ENCODE results near the gene TLCD5.
A peak's percentile ranks its signal among the peaks of the same experiment; 100 is the strongest.

TLCD5 gene

GRCh38 chr11:120343429-120343828, 18.3 kb downstream of the TLCD5 start:
- Histone ChIP-seq H3K4me1 (peaks cover 36% of the 10 kb centered on the region), H3K9ac (no peak overlapping the region), H3K36me3 (no peaks in the 10 kb centered on the region), H3K27ac (no peak overlapping the region), H3K4me2 (no peak overlapping the region), H3K27me3 (peaks cover 75% of the 10 kb centered on the region), H3K9me3 (peaks cover 12% of the 10 kb centered on the region), H3K4me3 (no peak overlapping the region), H4K20me1 (peaks cover 100% of the 10 kb centered on the region)
- TF ChIP-seq Cebpa-rat (IDR thresholded peaks at IDR 0.05): no peak

DNA sequence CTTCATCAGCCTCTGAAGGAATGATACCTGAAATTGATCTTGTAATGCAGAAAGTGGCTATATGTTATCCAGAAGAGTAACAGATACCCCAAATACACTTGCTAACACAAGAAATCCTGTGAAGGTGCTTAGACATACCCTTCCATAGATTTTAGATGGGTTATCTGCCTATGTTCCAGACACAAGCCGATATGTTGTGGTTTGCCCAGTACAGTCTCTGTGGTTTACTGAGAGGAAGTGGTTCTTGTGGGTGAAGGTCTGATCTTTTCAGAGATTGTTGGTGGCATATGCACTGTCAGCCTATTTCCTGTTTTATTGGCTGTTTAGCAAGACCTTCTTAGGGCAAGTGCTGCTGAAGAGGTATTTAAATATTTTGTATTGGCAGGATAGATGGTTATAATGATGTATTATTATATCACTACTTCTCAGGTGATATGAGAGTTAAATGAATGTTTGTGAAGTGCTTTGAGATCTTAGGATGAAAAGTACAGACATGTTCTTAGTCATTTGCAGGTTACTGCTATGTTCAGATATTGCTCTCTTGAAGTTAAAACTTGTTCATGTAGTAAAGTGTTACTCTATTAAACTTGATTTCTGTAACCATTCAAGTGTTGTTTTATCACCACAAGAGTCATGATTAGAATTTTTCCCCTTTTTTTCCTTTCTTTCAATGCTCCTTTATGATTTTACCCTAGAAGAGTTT, 19.4 kb downstream of the TLCD5 start:
- no peak overlapping the region for H3K27ac ChIP-seq
- H3K9me3 ChIP-seq: peaks cover 12% of the 10 kb centered on the region
- no peak for TF ChIP-seq Cebpa-rat (IDR thresholded peaks at IDR 0.05)
- H3K36me3 ChIP-seq: no peaks in the 10 kb centered on the region
- H3K9ac ChIP-seq: no peak overlapping the region
- peaks cover 100% of the 10 kb centered on the region for H4K20me1 ChIP-seq
- H3K4me1 ChIP-seq: peaks cover 28% of the 10 kb centered on the region
- H3K27me3 ChIP-seq: peaks cover 64% of the 10 kb centered on the region
- peak overlapping the region; percentile 48 for H3K4me2 ChIP-seq
- H3K4me3 ChIP-seq: no peak overlapping the region

GRCh38 chr11:120346233-120346632, 21.1 kb downstream of the TLCD5 start:
- Histone ChIP-seq H4K20me1 (peaks cover 99% of the 10 kb centered on the region), H3K9me3 (peaks cover 12% of the 10 kb centered on the region), H3K4me2 (no peak overlapping the region), H3K4me1 (peaks cover 25% of the 10 kb centered on the region), H3K27me3 (peaks cover 47% of the 10 kb centered on the region), H3K4me3 (no peak overlapping the region), H3K36me3 (no peaks in the 10 kb centered on the region), H3K9ac (no peak overlapping the region), H3K27ac (no peak overlapping the region)
- no peak for TF ChIP-seq Cebpa-rat (IDR thresholded peaks at IDR 0.05)

- Histone ChIP-seq H3K27me3 (peaks cover 12% of the 10 kb centered on the region), H3K9me3 (no peaks in the 10 kb centered on the region), H3K4me3 (no peak overlapping the region), H3K4me2 (no peak overlapping the region), H3K4me1 (peaks cover 3% of the 10 kb centered on the region; the same call in 1 of the 2 replicates), H3K36me3 (no peaks in the 10 kb centered on the region), H3K9ac (no peak overlapping the region), H3K27ac (no peak overlapping the region), H4K20me1 (peaks cover 99% of the 10 kb centered on the region)
- TF ChIP-seq Cebpa-rat (IDR thresholded peaks at IDR 0.05): no peak
Observed at GRCh38 chr11:120350637-120351036, 25.5 kb downstream of the TLCD5 start.

- Histone ChIP-seq H3K9me3 (no peaks in the 10 kb centered on the region), H3K27me3 (no peaks in the 10 kb centered on the region; the same call in 1 of the 2 replicates), H3K4me2 (no peak overlapping the region), H3K36me3 (no peaks in the 10 kb centered on the region), H3K9ac (no peak overlapping the region), H3K4me1 (no peaks in the 10 kb centered on the region), H3K27ac (no peak overlapping the region), H4K20me1 (peaks cover 99% of the 10 kb centered on the region), H3K4me3 (no peak overlapping the region)
- no peak for TF ChIP-seq Cebpa-rat (IDR thresholded peaks at IDR 0.05)
Observed at GRCh38 chr11:120352405-120352804, 27.3 kb downstream of the TLCD5 start.

DNA sequence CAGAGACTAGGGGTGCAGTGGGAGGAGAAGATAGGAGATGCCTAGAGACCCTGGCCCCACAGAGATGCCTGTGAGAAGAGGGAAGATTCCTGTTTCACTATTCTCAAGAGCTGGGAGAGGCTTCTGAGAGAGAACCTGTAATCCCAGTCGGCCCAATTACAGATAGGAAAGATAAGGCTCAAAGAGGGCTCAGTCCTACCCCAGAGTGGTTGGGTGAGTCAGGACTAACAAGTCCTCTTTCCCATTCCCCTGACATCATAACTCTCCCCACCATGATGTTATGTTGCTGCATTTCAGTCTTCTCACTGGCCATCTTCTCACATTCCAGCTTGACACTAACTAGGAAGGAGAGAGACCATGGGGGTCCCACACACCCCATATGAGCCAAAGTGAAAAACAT, 29.0 kb downstream of the TLCD5 start:
- Histone ChIP-seq H4K20me1 (peaks cover 99% of the 10 kb centered on the region), H3K4me1 (no peaks in the 10 kb centered on the region), H3K9me3 (no peaks in the 10 kb centered on the region), H3K4me2 (no peak overlapping the region), H3K4me3 (no peak overlapping the region), H3K27ac (no peak overlapping the region), H3K36me3 (no peaks in the 10 kb centered on the region), H3K9ac (no peak overlapping the region), H3K27me3 (no peaks in the 10 kb centered on the region)
- TF ChIP-seq Cebpa-rat (IDR thresholded peaks at IDR 0.05): no peak

DNA sequence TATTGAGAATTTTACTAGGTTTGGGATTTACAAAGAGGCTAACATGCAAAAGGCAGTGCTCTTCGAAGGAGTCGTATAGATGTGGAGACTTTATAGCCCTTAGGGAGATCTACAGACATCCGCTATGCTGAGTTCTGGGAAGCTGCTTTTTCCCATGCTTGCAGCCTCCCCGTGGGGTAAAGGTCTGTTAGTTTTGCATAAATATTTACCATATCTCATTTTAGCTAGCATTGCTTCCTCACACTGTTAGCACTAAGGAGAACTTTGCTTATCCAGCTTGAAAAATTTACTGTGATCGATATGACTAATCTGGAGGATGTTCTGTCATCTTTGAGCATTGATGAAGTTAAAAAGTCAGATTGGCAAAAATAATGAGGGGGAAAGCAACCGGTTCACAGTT, 29.7 kb downstream of the TLCD5 start:
- H4K20me1 ChIP-seq: peaks cover 99% of the 10 kb centered on the region

DNA sequence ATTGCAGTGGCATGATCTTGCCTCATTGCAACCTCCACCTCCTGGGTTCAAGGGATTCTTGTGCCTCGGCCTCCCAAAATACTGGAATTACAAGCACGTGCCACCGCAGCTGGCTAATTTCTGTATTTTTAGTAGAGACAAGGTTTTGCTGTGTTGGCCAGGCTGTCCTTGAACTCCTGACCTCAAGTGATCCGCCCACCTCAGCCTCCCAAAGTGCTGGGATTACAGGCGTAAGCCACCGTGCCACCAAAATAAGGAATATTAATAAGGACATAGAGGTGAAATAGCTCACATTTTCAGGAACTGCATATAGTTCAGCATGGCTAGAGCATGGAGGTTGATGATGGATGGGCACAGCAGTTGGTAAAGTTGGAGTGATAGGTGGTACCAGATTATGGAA, 32.5 kb downstream of the TLCD5 start:
- H3K27ac ChIP-seq: no peak overlapping the region
- TF ChIP-seq Cebpa-rat (IDR thresholded peaks at IDR 0.05): no peak
- peaks cover 100% of the 10 kb centered on the region for H4K20me1 ChIP-seq
- peaks cover 4% of the 10 kb centered on the region; the same call in 1 of the 2 replicates for H3K36me3 ChIP-seq
- H3K9me3 ChIP-seq: peaks cover 8% of the 10 kb centered on the region; the same call in 1 of the 2 replicates
- H3K27me3 ChIP-seq: no peaks in the 10 kb centered on the region
- no peak overlapping the region for H3K4me2 ChIP-seq
- H3K4me1 ChIP-seq: no peaks in the 10 kb centered on the region
- H3K9ac ChIP-seq: no peak overlapping the region
- no peak overlapping the region for H3K4me3 ChIP-seq

More for the DNA sequence above, 29.7 kb downstream of the TLCD5 start:
- no peaks in the 10 kb centered on the region for H3K36me3 ChIP-seq
- H3K4me1 ChIP-seq: no peaks in the 10 kb centered on the region
- H3K27ac ChIP-seq: no peak overlapping the region
- H3K9ac ChIP-seq: no peak overlapping the region
- no peak overlapping the region for H3K4me2 ChIP-seq
- H3K4me3 ChIP-seq: no peak overlapping the region
- TF ChIP-seq Cebpa-rat (IDR thresholded peaks at IDR 0.05): no peak
- no peaks in the 10 kb centered on the region for H3K27me3 ChIP-seq
- H3K9me3 ChIP-seq: no peaks in the 10 kb centered on the region

- no peak for TF ChIP-seq Cebpa-rat (IDR thresholded peaks at IDR 0.05)
- Histone ChIP-seq H3K4me3 (no peak overlapping the region), H3K4me1 (no peaks in the 10 kb centered on the region), H3K4me2 (no peak overlapping the region), H3K36me3 (peaks cover 4% of the 10 kb centered on the region; the same call in 1 of the 2 replicates), H4K20me1 (peaks cover 100% of the 10 kb centered on the region), H3K27ac (no peak overlapping the region), H3K27me3 (no peaks in the 10 kb centered on the region), H3K9ac (no peak overlapping the region), H3K9me3 (peaks cover 8% of the 10 kb centered on the region; the same call in 1 of the 2 replicates)
Observed at GRCh38 chr11:120358729-120359128, 33.6 kb downstream of the TLCD5 start.

DNA sequence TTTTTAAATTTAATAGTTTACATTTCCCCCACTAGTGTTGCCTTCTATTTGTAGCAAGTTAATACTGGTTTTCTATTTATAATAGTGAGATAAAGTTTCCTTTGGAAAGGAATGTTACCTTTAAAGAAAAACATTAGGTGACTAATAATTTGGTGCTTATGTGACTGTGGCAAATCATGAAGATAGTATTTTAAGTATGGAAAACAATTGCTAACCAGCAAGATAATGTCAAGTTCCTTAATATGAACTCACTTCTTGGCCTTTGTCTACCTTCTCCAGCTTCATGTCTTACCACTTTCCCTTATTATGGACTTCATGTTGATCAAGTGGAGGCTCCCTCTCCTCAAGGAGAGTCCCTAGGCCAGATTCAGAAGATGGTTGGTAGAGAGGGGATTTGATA, 38.3 kb downstream of the TLCD5 start:
- H4K20me1 ChIP-seq: peaks cover 100% of the 10 kb centered on the region
- H3K4me1 ChIP-seq: no peaks in the 10 kb centered on the region
- H3K27me3 ChIP-seq: no peaks in the 10 kb centered on the region
- no peak overlapping the region for H3K27ac ChIP-seq
- H3K9me3 ChIP-seq: peaks cover 8% of the 10 kb centered on the region; the same call in 1 of the 2 replicates
- no peak overlapping the region for H3K4me3 ChIP-seq
- H3K9ac ChIP-seq: no peak overlapping the region
- H3K36me3 ChIP-seq: peaks cover 4% of the 10 kb centered on the region; the same call in 1 of the 2 replicates
- TF ChIP-seq Cebpa-rat (IDR thresholded peaks at IDR 0.05): no peak
- no peak overlapping the region for H3K4me2 ChIP-seq

Measured in BLaER1 (cell line).